ENCODE data around the gene SSTR4. TPM values are rescaled to one million over a fixed set of nuclear protein-coding genes. Genes with fewer than 3 reads are reported as not detected.

The SSTR4 gene
- total RNA-seq, 1 experiment from 2014 or later = not detected

DNA sequence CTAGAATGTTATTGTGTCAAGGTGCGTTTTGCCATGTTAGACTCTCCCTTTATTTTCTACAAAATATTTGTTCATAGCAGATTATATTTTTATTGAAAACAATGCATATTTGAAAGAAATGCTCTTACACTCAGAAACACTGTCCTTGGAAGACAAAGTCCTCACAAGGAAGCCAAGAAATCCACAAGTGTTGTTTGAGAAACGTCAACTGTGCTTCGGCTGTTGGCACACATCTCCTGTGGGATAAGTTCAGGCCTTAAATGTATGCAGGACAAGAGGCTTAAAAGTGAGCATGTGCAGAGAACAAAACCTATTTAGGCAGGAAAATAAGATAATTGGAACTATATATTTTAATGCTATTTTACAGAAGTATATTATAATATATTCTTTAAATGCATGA, 23.9 kb downstream of the SSTR4 start:
- Mint-ChIP-seq H3K27me3 (ENCODE audit: low read depth) (no peaks in the 10 kb centered on the region), H3K4me3 (no peak overlapping the region), H3K9me3 (peaks cover 12% of the 10 kb centered on the region), H3K27ac (no peak overlapping the region), H3K36me3 (peaks cover 5% of the 10 kb centered on the region; the same call in 1 of the 2 replicates), H3K4me1 (peaks cover 32% of the 10 kb centered on the region)
- DNase-seq (ENCODE audit: low spot score) (no peak), ATAC-seq (no peak)
- CTCF ChIA-PET = interaction anchor here (0.8 to 6.0 kb wide), 2 partner anchors 9 to 282 kb away, joined by 4 to 103 read pairs; partner anchors contain the start of gene THBD
- POLR2A ChIA-PET = no interaction called here
- TF ChIP-seq, protein P1, sequence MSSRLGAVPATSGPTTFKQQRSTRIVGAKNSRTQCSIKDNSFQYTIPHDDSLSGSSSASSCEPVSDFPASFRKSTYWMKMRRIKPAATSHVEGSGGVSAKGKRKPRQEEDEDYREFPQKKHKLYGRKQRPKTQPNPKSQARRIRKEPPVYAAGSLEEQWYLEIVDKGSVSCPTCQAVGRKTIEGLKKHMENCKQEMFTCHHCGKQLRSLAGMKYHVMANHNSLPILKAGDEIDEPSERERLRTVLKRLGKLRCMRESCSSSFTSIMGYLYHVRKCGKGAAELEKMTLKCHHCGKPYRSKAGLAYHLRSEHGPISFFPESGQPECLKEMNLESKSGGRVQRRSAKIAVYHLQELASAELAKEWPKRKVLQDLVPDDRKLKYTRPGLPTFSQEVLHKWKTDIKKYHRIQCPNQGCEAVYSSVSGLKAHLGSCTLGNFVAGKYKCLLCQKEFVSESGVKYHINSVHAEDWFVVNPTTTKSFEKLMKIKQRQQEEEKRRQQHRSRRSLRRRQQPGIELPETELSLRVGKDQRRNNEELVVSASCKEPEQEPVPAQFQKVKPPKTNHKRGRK (CRISPR knock-in tag; IDR thresholded peaks at IDR 0.05; ENCODE audit: borderline replicate concordance) = no peak
- TF ChIP-seq ZNF396 (CRISPR knock-in tag; IDR thresholded peaks at IDR 0.05; ENCODE audit: borderline replicate concordance) = no peak

DNA sequence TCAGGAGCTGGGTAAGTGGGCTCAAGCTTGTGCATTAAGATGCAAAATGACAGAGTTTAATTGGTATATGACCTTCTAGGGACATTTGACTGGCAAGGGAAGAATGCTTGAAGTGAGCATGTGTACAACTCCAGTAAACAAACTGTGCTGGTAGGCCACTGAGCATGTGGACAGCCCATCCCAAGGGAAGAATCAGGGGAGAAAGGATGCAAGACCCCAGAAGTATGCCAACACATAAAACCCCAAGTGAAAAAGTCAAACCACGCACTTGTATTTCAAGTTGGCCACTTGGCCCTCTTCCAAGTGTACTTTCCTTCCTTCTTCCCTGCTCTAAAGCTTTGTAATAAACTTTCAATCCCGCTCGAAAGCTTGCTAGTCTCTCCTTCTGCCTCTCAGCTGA, 24.7 kb downstream of the SSTR4 start:
- ChIA-PET POLR2A (no interaction called here), CTCF (interaction anchor here (0.8 to 6.0 kb wide), 5 partner anchors 9 to 281 kb away, joined by 3 to 103 read pairs (median 4); partner anchors contain the start of gene THBD)
- no peak overlapping the region for H3K27ac Mint-ChIP-seq
- H3K27me3 Mint-ChIP-seq (ENCODE audit: low read depth) = no peaks in the 10 kb centered on the region
- ATAC-seq (no peak), DNase-seq (ENCODE audit: low spot score) (no peak)
- H3K4me1 Mint-ChIP-seq = peaks cover 32% of the 10 kb centered on the region
- TF ChIP-seq TEAD1 (CRISPR knock-in tag; IDR thresholded peaks at IDR 0.05) = no peak
- no peak for TF ChIP-seq SMAD4 (CRISPR knock-in tag; IDR thresholded peaks at IDR 0.05)
- no peak for TF ChIP-seq JUN (CRISPR knock-in tag; IDR thresholded peaks at IDR 0.05)
- peaks cover 12% of the 10 kb centered on the region for H3K9me3 Mint-ChIP-seq
- H3K36me3 Mint-ChIP-seq = peaks cover 5% of the 10 kb centered on the region; the same call in 1 of the 2 replicates
- no peak overlapping the region for H3K4me3 Mint-ChIP-seq

DNA sequence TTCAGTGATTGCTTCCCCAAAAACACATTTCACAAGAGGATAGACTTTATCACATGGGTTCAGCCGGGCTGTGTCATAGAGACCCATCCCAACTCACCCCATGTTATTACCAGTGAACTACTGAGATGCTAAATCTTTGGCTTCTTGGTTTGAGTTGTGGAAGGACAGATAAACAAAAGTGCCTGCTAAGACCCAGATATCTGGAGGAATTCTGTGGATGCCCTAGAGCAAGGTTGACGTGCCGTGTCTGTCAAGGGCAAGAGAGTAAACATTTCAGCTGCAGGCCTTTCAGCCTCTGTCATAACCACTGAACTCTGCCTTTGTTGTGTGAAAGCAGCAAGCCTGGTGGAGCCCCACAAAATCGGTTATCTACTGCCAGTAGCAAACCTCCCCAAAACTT, 25.5 kb downstream of the SSTR4 start:
- POLR2A ChIA-PET = interaction anchor here (1.5 kb wide), 1 partner anchor 9 kb away, joined by 3 read pairs; no protein-coding TSS in a partner anchor
- no peak for DNase-seq (ENCODE audit: low spot score)
- TF ChIP-seq FOXK1 (CRISPR knock-in tag; IDR thresholded peaks at IDR 0.05) = no peak
- no peak for TF ChIP-seq EMX1 (CRISPR knock-in tag; IDR thresholded peaks at IDR 0.05)
- TF ChIP-seq ZNF423 (CRISPR knock-in tag; IDR thresholded peaks at IDR 0.05) = no peak
- no peak for TF ChIP-seq IRF2 (CRISPR knock-in tag; IDR thresholded peaks at IDR 0.05; ENCODE audit: borderline replicate concordance, low read depth)
- TF ChIP-seq, protein P2, sequence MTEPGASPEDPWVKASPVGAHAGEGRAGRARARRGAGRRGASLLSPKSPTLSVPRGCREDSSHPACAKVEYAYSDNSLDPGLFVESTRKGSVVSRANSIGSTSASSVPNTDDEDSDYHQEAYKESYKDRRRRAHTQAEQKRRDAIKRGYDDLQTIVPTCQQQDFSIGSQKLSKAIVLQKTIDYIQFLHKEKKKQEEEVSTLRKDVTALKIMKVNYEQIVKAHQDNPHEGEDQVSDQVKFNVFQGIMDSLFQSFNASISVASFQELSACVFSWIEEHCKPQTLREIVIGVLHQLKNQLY (CRISPR knock-in tag; IDR thresholded peaks at IDR 0.05) = no peak
- TF ChIP-seq, protein P3, sequence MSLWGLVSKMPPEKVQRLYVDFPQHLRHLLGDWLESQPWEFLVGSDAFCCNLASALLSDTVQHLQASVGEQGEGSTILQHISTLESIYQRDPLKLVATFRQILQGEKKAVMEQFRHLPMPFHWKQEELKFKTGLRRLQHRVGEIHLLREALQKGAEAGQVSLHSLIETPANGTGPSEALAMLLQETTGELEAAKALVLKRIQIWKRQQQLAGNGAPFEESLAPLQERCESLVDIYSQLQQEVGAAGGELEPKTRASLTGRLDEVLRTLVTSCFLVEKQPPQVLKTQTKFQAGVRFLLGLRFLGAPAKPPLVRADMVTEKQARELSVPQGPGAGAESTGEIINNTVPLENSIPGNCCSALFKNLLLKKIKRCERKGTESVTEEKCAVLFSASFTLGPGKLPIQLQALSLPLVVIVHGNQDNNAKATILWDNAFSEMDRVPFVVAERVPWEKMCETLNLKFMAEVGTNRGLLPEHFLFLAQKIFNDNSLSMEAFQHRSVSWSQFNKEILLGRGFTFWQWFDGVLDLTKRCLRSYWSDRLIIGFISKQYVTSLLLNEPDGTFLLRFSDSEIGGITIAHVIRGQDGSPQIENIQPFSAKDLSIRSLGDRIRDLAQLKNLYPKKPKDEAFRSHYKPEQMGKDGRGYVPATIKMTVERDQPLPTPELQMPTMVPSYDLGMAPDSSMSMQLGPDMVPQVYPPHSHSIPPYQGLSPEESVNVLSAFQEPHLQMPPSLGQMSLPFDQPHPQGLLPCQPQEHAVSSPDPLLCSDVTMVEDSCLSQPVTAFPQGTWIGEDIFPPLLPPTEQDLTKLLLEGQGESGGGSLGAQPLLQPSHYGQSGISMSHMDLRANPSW (CRISPR knock-in tag; conservative IDR thresholded peaks at IDR 0.05; ENCODE audit: low read depth) = no peak
- TF ChIP-seq ZNF138 (CRISPR knock-in tag; conservative IDR thresholded peaks at IDR 0.05) = no peak
- no peak for TF ChIP-seq CBFB (CRISPR knock-in tag; IDR thresholded peaks at IDR 0.05; ENCODE audit: low read depth)
- no peak for TF ChIP-seq NR3C1 (CRISPR knock-in tag; conservative IDR thresholded peaks at IDR 0.05; ENCODE audit: low read depth)
- TF ChIP-seq GTF2I (CRISPR knock-in tag; conservative IDR thresholded peaks at IDR 0.05) = no peak
- TF ChIP-seq NR1H2 (CRISPR knock-in tag; IDR thresholded peaks at IDR 0.05) = no peak
- no peaks in the 10 kb centered on the region for H3K27me3 Mint-ChIP-seq (ENCODE audit: low read depth)
- no peak overlapping the region for H3K4me3 Mint-ChIP-seq
- no peak for ATAC-seq
- H3K4me1 Mint-ChIP-seq = peaks cover 32% of the 10 kb centered on the region
- CTCF ChIA-PET = interaction anchor here (1.3 to 6.0 kb wide), 7 partner anchors 10 to 369 kb away, joined by 3 to 103 read pairs (median 6); partner anchors contain the start of gene THBD
- H3K27ac Mint-ChIP-seq = no peak overlapping the region
- H3K36me3 Mint-ChIP-seq = peaks cover 5% of the 10 kb centered on the region; the same call in 1 of the 2 replicates
- H3K9me3 Mint-ChIP-seq = peaks cover 12% of the 10 kb centered on the region

Measured in WTC11 (cell line).